Endothelial cell (in vitro differentiated cells): ENCODE results near the gene TEKT3. TPM values are rescaled to one million over a fixed set of nuclear protein-coding genes. Genes with fewer than 3 reads are reported as not detected.

Experiments
- DNase-seq: peaks from one replicate; pipeline ENCODE4 v3.0.0; 2021; ENCODE audit warnings: low spot score
- H3K27ac Mint-ChIP-seq: one replicate; pipeline ENCODE4 v1.8.0; 2021; ENCODE audit warnings: mixed read lengths, inconsistent platforms; ENCODE audit not compliant: unreplicated experiment
- H3K27me3 Mint-ChIP-seq: one replicate; pipeline ENCODE4 v1.8.0; 2021; ENCODE audit warnings: mild to moderate bottlenecking, moderate library complexity, mixed read lengths, inconsistent platforms; ENCODE audit not compliant: unreplicated experiment
- H3K36me3 Mint-ChIP-seq: one replicate; pipeline ENCODE4 v1.8.0; 2021; ENCODE audit warnings: mild to moderate bottlenecking, low read depth, mixed read lengths, inconsistent platforms; ENCODE audit not compliant: unreplicated experiment
- H3K4me1 Mint-ChIP-seq: one replicate; pipeline ENCODE4 v1.8.0; 2021; ENCODE audit warnings: mild to moderate bottlenecking, mixed read lengths, inconsistent platforms; ENCODE audit not compliant: unreplicated experiment
- H3K4me3 Mint-ChIP-seq: one replicate; pipeline ENCODE4 v1.8.0; 2021; ENCODE audit warnings: mild to moderate bottlenecking, mixed read lengths, inconsistent platforms; ENCODE audit not compliant: unreplicated experiment
- H3K9me3 Mint-ChIP-seq: one replicate; pipeline ENCODE4 v1.8.0; 2021; ENCODE audit warnings: mixed read lengths, inconsistent platforms; ENCODE audit not compliant: unreplicated experiment
- CTCF ChIP-seq: fragments of 200-600 bp; sonication (generic); IDR thresholded peaks from one replicate; pipeline ENCODE4 v1.5.0; 2021; ENCODE audit warnings: antibody characterized with exemption; ENCODE audit not compliant: unreplicated experiment
- total RNA-seq: library from RNA; stranded (reverse); fragmentation: NEBNext Ultra II Directional; extraction: Animal tissue kit (Norgen Biotek cat#: 25700); gene quantifications from one replicate; pipeline ENCODE4 v1.2.1, GENCODE V29; 2021; ENCODE audit not compliant: unreplicated experiment

Gene TEKT3
- total RNA-seq, 1 donor from 2014 or later: 5.8 TPM

- no peak for DNase-seq
- no peaks in the 10 kb centered on the region for H3K36me3 Mint-ChIP-seq
- no peak overlapping the region for H3K27ac Mint-ChIP-seq
- H3K27me3 Mint-ChIP-seq: no peaks in the 10 kb centered on the region
- H3K9me3 Mint-ChIP-seq: no peaks in the 10 kb centered on the region
- H3K4me1 Mint-ChIP-seq: peaks cover 4% of the 10 kb centered on the region
- H3K4me3 Mint-ChIP-seq: no peak overlapping the region
- TF ChIP-seq CTCF: no peak
Measured at GRCh38 chr17:15351925-15352324, 10.5 kb upstream of the TEKT3 start.

GRCh38 chr17:15351478-15351840, 10.1 kb upstream of the TEKT3 start:
- no peak for DNase-seq
- no peaks in the 10 kb centered on the region for H3K27me3 Mint-ChIP-seq
- H3K4me1 Mint-ChIP-seq: peaks cover 4% of the 10 kb centered on the region
- H3K27ac Mint-ChIP-seq: no peak overlapping the region
- H3K36me3 Mint-ChIP-seq: no peaks in the 10 kb centered on the region
- H3K4me3 Mint-ChIP-seq: no peak overlapping the region
- H3K9me3 Mint-ChIP-seq: no peaks in the 10 kb centered on the region
- no peak for TF ChIP-seq CTCF

- H3K4me1 Mint-ChIP-seq: peaks cover 4% of the 10 kb centered on the region
- H3K27ac Mint-ChIP-seq: no peak overlapping the region
- no peaks in the 10 kb centered on the region for H3K9me3 Mint-ChIP-seq
- H3K27me3 Mint-ChIP-seq: no peaks in the 10 kb centered on the region
- no peak for TF ChIP-seq CTCF
- DNase-seq: no peak
- no peak overlapping the region for H3K4me3 Mint-ChIP-seq
- no peaks in the 10 kb centered on the region for H3K36me3 Mint-ChIP-seq
Measured at GRCh38 chr17:15350777-15351477, 9.5 kb upstream of the TEKT3 start.

GRCh38 chr17:15349119-15349518, 7.7 kb upstream of the TEKT3 start:
- no peak for DNase-seq
- TF ChIP-seq CTCF: no peak
- Mint-ChIP-seq H3K36me3 (no peaks in the 10 kb centered on the region), H3K9me3 (no peaks in the 10 kb centered on the region), H3K27me3 (no peaks in the 10 kb centered on the region), H3K27ac (no peak overlapping the region), H3K4me3 (no peak overlapping the region), H3K4me1 (peaks cover 4% of the 10 kb centered on the region)

GRCh38 chr17:15348021-15348420, 6.6 kb upstream of the TEKT3 start:
- H3K4me1 Mint-ChIP-seq: peaks cover 4% of the 10 kb centered on the region
- H3K27me3 Mint-ChIP-seq: peaks cover 2% of the 10 kb centered on the region
- H3K36me3 Mint-ChIP-seq: no peaks in the 10 kb centered on the region
- no peak overlapping the region for H3K27ac Mint-ChIP-seq
- no peak for TF ChIP-seq CTCF
- H3K4me3 Mint-ChIP-seq: no peak overlapping the region
- H3K9me3 Mint-ChIP-seq: no peaks in the 10 kb centered on the region
- DNase-seq: no peak
